HG03135 (cell line): ENCODE data around the gene TYW1.
"Not testable (repeated sequence)": the region's sequence is repeated elsewhere in the genome, so short reads cannot be mapped to it uniquely, and the experiment has no call there.

Source experiments
- ATAC-seq: cut with Tn5 transposase; IDR thresholded peaks from one replicate; pipeline ENCODE4 v1.9.1; 2021; ENCODE audit warnings: mild to moderate bottlenecking, moderate library complexity; ENCODE audit not compliant: unreplicated experiment

The TYW1 gene

DNA sequence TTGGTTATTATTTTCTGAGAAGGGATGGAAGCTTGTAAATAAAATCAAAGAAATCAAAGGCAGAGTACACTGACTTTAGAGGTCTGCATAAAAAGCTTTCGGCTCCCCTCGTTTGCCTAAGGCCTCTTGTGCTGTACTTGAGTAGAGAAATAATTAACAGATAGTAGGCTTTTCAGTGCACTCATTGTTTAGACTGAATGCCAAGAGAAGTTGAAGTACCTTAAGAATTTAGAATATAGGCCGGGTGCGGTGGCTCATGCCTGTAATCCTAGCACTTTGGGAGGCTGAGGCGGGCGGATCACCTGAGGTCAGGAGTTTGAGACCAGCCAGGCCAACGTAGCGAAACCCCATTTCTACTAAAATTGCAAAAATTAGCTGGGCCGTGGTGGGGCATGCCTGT is 232.4 kb downstream of the TYW1 start:
- not testable (repeated sequence) for ATAC-seq

DNA sequence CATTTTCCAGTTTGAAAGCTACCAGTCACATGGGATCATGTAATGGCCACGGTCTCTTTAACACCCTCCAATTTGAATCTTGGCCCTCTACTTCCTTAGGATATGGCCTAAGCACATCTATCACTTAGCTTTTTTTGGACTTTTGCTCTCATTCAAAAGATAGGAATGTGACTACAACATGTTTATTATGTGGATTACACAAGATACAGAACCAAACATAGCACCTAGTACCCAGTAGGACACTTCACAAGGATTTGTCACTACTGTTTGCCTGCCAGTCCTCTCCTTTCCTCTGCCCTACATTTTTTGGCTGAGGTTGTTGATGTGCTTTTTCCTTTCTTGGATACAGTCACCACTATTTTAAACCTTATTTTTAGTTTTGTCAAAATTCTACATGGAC is 233.4 kb downstream of the TYW1 start:
- not testable (repeated sequence) for ATAC-seq

DNA sequence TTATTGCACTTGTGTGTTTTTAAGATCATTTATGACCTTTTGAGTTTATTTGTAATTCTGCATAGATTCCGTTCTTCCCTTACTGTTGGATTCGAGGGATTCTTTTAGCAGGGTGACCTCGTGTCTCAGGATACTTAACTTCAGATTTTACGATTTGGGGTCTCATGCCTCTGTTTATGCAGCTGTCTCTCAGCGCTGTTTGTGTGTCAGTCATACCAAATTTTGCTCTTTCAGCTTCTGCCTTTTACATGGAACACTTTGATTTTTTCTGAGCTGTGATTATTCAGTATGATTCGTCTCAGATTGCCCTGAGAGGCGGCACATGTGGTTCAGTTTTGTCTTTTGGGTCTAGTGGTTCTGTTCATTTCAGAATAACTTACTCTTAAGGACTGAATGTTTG is 236.9 kb downstream of the TYW1 start:
- not testable (repeated sequence) for ATAC-seq

DNA sequence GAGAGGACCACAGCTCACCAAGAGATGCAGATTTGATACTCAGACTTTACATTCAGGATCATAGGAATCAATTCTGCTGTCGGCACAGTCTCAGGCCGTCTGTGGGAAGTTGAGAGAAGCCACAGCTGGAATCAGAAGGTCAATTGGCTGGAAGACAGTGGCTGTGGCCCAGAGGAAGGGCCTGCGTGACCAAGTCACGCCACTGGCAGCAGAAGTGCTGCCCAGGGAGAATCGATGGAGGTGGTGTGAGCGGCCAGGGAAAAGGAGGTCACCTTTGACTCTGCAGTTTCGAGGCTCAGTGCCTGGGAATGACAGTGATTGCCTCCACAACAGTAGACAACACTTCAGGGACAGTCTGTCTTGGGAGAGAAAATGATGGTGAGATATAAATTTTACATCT is 239.6 kb downstream of the TYW1 start:
- ATAC-seq: not testable (repeated sequence)

DNA sequence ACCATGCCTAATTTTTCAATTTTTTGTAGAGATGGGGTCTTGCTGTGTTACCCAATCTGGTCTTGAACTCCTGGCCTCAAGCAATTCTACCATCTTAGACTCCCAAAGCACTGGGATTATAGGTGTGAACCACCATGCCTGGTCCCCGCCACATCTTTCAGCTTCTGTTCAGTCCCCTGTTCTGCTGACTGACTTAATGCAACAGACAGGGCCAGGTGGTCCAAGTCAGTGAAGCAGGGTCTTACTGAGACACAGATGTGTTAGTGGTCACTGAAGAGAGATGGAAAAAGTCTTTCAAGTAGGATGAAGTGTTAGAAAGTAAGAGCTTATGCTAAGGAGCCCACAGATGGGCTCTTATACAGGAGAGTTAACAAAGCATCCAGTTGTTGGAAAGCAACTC is 246.2 kb downstream of the TYW1 start:
- ATAC-seq: not testable (repeated sequence)

DNA sequence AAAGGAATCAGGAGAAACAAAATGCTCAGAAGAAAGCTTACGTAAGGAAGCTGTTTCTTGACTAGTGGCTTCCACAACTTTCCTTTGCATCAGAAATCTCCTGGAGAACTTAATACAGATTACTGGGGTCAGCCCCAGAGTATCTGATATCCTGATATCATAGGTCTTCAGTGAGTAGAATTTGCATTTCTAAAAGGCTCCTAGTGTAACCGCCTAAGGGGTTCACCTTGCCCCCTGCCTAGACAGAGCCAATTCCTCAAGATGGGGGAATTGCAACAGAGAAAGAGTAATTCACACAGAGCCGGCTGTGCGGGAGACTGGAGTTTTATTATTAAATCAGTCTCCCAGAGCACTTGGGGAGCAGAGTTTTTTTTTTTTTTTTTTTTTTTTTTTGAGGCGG is 251.7 kb downstream of the TYW1 start:
- ATAC-seq: not testable (repeated sequence)

DNA sequence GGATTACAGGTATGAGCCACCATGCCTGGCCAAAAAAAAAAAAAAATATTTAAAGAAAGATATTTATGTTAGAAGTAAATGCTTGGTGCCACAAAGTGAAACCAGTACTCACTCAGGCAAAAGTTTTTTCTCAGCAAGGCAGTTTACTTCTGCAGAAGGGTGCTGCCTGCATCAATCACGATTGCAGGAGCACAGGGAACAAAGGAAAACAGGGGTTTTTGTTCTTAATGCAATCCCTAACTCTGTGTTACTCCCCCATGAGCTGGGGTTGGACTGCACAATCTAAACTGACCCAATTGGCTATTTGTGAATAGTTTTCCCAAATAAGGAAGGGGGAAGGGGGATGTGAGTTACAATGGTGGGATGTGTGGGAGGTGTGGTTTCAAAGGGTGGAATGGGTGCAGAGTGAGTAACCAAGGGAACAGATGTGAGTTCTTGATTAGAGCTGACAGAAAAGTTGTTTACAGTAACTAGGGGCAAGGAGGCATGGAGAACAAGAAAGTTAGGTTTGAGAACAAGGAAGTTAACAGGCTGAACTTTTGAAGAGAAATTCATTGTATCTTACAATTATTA is 255.4 kb downstream of the TYW1 start:
- no peak for ATAC-seq

DNA sequence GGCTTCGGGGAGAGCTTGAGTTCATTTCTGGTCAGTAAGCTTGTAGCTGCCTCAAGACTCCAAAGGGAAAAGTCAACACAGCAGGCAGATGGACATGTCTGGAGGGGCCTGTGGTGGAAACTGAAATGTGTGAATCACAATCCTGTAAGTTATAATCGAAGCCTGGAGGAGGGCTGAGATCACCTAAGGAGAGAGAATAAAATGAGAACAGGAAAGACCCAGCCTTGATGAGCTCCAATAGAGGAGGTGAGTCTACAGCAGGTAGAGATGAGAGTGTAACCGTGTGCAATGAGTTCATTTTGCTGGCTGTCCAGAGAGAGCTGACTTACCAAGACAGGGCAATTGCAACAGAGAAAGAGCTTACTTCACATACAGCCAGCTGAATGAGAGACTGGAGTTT is 258.4 kb downstream of the TYW1 start:
- not testable (repeated sequence) for ATAC-seq

DNA sequence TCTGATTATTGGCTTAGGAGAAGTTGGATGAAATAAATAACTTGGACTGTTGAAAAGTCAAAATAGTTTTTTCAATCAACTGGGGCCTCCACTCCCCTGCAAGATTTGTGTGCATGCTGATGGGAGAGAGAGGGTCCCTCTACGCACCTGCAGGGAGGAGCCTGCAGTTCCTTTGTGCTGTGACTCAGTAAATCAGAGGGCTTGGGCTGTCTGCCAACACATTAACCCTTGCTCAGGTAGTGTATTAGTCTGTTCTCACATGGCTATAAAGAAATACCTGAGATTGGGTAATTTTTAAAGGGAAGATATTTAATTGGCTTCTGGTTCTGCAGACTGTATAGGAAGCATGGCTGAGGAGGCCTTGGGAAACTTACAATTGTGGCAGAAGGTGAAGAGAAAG is 261.1 kb downstream of the TYW1 start:
- not testable (repeated sequence) for ATAC-seq

DNA sequence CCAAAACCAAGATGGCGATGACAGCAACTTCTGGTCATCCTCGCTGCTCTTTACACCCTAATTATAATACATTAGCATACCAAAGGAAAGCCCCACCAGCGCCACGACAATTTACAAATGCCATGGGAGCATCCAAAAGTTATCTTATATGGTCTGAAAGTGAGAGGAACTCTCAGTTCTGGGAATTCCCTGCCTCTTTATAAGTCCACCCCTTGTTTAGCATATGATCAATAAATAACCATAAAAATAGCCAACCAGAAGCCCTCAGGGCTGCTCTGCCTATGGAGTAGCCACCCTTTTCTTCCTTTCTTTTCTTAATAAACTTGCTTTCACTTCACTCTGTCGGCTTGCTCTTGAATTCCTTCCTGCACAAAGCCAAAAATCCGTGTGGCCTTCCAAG is 262.7 kb downstream of the TYW1 start:
- ATAC-seq: not testable (repeated sequence)

DNA sequence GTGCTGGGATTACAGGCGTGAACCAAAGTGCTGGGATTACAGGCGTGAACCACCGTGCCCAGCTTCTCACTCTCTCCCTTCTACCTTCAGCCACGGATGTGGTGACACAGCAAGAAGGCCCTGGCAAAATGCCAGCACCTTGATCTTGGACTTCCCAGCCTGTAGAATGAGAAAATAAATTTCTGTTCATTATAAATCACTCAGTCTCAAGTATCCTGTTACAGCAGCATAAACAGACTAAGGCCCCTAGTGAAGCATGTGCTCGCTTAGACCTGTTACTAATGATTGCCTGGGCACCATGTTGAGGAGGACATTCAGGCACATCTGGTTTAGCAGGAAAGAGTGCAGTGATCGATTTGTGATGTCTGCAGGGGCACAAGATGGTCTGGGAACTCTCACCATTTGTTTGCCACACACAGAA is 263.5 kb downstream of the TYW1 start:
- ATAC-seq: not testable (repeated sequence)

DNA sequence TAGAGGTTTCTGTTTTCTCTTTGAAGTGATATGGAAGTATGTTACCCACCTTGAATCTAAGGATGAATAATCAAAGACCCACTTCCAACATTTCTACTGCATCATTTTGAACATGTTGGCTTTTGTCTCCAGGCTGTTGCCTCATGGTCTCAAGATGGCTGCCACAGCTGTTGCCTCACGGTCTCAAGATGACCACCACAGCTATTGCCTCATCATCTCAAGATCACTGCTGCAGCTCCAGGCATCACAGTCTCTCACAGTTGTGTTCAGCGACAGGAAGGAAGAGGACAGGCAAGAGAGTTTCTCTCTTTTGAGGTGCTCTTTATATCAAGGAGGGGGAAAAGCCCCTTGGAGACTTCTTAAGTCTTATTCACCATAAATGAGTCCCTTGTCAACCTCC is 267.4 kb downstream of the TYW1 start:
- not testable (repeated sequence) for ATAC-seq

DNA sequence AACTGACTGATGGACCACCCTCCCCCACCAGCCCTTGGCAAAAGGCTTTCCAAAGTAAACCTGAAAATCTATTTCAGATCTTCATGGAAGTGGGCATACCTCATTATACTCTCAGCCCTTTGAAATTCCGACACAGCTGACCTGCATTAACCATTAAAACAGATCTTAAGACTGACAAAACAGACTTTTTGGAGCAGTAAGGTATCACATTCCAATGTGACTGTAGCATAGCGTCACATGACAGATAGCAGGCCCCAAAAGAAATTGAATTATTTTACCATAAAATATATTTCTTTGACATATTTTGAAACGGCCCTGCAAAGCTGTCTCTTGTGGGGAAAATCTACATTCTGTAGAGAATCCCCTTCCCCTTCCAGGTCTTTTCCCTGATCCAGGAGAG is 269.4 kb downstream of the TYW1 start:
- not testable (repeated sequence) for ATAC-seq

DNA sequence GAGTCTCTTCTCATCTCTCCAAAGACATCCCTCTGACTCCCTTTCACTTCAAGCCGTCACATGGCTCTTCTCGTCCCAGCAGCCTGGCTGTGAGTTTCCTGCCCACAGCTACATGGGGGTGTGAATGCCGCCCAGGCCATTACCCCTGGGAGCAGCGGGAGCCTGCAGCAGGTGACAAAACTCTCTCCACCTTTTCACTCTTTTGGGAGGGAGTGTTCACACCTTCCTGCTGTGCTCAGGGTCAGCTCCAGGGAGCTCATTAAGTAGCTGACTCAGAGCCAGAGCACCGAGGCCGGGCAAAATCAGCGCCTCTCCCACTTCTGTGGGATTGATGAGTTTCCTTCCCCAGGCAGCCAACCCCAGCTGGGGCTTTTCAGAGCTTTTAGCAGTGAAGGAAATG is 271.3 kb downstream of the TYW1 start:
- ATAC-seq: no peak

DNA sequence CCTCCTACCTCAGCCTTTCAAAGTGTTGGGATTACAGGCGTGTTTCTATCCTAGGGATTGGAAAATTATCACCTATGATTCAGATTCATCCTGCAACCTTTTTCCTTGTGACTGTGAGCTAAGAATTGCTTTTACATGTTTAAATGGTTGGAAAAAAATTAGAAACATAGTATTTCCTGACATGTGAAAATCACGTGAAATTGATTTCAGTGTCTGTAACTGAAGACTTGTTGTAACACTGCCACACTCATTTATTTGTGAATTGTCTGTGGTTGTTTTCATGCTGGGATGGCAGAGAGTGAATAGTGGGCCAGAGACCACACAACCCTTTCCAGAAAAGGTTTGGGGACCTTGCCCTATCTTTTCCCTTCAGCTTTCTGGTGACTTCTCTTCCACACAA is 273.3 kb downstream of the TYW1 start:
- not testable (repeated sequence) for ATAC-seq
